GM11168 (cell line): ENCODE data around the gene CD1C.
"Not testable (repeated sequence)": the region's sequence is repeated elsewhere in the genome, so short reads cannot be mapped to it uniquely, and the experiment has no call there.

Experiments used
- in situ Hi-C: fragments of 300-500 bp; cut with MboI; formaldehyde crosslinking; loops from one replicate; pipeline ENCODE4 v1.12.0; 2022; ENCODE audit warnings: low sequenced_read_pairs; ENCODE audit not compliant: unreplicated experiment

CD1C gene

DNA sequence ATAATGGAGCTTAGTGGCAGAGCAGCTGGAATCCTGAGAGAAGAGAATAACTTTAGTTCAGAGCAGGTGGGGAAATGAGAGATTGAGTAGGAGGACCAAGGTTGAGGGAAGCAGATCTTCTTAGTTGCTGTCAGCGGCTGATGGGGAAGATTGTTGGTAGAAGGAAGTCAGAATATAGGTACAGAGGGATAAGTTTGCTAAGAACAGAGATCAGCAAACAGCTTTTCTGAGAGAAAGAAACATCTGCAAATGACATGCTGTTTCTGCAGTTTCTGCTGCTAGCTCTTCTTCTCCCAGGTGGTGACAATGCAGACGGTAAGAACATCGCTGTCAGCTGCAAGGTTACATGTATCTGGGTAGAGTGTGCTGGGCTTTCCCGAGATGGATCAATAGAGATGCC is at the start of gene CD1C:
TSS of gene CD1C (plus strand) at position 113 of the 400 bp plus-strand sequence. CDS start at position 255, 142 bp downstream.
- in situ Hi-C loops = no loop called here

DNA sequence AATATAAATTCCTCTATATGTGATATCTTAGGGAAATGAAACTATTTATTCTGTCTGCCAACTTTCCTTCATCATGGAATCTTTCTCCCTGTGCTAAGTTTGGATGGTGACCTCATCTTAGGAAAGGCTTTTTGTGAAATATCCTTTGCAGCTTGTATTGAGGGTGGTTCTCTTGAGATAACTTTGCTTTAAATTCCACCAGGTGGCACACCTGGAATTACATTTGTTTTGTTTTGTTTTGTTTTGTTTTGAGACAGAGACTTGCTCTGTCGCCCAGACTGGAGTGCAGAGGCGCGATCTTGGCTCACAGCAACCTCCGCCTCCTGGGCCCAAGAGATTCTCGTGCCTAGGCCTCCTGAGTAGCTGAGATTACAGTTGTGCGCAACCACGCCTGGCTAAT is 43.1 kb upstream of the CD1C start:
- in situ Hi-C loops = no loop called here

DNA sequence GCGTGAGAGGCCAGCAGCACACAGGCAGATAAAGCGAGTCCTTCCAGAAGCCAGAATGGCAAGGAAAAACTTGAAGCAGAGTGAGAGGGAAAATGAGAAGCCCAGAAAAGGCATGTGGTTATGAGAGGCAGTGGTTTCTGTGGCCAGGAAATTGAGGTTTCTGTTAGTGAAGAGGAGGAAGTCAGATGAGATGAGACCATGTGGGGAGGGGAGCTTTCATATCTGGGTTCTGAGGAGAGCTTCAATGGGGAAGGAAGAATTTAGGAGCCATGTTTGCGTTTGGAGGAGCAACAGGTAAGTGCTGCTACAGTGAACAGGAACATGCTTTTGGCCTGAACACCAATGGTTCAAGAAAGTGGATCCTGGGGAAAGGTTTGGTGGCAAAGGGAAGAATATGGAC is 41.6 kb upstream of the CD1C start:
- in situ Hi-C loops = no loop called here

DNA sequence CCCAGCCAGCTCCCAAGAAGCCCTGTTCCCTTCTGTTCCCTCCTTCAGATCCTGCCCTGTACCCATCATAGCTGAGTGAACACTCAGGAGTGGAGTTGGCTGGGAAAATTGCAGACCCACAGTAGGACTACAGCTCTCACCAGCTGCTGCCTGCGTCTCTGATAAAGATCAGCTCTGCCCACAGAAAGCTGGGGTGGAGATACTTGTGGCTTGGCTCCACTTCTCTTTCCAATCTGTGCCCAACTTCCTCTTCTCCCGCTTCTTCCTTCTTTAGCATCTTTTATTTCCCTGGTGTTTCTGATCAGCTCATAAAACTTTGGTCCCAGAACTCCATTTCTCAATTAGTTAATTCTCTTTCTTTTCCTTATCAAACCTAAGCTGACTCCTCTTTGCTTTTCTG is 41.0 kb upstream of the CD1C start:
- in situ Hi-C loops = no loop called here

DNA sequence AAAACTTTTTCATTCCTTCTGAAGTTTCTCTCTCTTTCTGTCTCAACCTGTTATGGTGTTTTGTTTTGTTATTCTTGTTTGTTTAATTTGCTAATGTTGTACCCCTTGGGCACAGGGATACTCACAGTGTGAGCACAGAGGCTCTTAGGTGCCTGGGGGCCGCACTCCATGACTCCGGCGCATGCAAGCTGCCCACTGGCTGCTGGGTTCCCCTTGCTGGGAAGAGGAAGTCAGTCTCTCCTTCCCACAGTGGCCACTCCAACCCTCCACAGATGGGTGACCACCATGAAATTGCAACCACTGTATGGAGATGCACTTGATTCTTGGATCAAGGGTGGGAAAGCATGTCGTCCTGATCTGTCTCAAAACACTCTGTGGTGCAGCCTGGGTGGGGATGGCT is 40.1 kb upstream of the CD1C start:
- in situ Hi-C loops = no loop called here

DNA sequence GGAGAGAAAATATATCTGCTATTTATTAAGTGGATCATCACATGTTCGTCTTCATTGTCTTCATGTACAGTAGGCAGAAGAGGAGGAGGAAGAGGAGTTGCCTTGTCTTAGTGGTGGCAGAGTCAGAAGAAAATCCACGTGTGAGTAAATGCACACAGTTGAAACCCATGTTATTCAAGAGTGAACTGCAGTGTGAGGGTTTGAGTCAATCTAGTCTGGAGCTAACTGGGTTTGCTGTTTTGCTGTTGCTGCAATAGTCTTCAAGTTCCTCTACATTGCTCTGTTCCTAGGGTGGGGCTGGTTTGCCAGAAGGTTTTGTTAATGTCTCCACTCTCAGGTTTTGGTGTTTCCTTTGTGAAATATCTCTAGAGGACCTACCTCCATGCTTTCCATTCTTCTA is 38.6 kb upstream of the CD1C start:
- in situ Hi-C loops = no loop called here

DNA sequence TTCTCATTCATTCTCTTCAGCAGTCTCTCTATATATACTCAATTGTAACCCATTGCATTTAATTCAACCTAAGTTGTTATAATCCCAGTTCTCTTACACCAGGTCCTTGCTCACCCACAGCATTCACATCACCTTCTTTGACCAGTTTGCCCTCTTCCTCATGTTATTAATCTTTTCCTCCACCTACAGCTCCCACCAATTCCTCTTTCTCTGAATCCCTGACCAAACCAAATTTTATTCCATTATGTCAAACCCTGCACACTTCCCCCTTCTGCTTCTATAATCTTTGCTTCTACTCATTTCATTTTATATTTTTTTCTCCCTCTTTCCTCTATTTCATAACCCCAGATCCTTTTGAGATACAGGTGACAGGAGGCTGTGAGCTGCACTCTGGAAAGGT is 34.1 kb upstream of the CD1C start:
- in situ Hi-C loops = no loop called here

DNA sequence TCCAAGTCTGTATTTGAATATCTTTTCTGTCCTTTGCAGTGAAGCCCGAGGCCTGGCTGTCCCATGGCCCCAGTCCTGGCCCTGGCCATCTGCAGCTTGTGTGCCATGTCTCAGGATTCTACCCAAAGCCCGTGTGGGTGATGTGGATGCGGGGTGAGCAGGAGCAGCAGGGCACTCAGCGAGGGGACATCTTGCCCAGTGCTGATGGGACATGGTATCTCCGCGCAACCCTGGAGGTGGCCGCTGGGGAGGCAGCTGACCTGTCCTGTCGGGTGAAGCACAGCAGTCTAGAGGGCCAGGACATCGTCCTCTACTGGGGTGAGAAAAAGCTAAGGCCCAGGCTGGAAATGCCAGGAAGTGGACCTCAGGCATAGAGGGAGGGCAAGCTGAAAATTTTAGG is 33.0 kb upstream of the CD1C start:
- in situ Hi-C loops = not testable (repeated sequence)

DNA sequence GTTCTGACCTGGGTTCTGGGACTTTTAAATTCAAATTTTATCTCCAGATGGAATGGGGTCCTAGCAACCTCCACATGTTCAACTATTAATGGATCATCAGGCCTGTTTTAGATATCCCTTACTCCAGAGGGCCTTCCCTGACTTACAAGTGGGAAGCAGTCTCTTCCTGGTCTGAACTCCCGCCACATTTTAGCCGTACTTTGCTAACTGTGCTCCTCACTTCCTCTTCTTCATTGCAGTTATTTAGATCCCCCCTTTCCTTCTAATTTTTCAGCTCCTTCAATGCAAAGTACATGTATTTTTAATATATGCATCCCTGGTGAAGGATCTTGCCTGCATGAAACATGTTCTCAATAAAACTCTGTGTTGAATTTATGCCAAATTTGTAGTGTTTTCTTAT is 31.8 kb upstream of the CD1C start:
- in situ Hi-C loops = no loop called here

DNA sequence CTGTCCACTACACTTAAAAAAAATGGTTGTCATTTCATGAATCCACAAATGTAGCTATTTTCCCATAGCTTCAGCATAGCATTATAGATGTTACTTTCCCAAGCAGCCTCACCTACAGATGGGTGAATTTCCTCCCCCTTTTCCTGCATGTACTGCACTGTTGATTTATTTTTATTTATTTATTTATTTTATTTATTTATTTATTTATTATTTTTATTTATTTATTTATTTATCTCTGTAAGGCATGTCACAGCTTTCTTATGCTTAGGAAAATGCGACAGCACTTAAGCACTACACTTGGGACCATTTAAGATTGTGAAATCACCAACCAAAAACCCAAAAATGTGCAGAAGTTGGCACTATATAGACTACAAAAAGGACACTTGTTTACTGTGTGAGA is 30.6 kb upstream of the CD1C start:
- in situ Hi-C loops = no loop called here

DNA sequence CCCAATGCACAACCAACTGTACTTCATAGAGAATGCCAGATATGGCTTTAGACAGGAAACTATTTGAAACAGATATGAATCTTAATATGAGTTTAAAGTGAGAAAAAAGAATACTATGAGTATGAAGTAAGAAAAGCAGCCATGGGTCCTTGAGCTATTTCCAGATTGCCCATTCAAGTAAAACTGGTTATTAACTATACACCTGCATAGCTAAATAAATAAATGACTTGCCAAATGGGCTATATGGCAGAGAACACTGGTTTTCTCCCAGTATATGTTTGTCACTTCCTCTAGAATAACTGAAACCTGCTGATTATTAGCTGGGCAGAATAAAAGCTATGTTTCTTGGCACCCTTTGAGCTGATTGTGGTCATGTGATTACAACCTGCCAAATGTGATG is 17.0 kb upstream of the CD1C start:
- in situ Hi-C loops = no loop called here

DNA sequence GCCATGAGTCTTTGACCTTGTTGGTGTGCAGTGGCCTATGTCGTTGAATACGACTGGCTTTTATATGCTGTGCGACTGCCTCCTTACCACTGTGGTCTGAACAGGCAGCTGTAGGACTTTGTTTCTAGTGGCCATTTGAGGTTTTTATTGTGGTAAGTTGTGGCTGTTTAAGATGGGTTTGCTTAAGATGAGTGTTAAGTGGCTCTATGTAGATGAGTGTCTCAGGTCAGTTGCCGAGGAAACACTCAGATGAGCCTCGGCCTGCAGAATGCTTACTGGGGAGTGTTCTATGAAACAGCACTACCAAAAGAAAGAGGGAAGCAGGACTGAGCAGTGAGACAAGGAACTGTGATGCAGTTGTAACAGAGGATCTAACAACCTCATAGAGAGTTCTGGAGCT is 14.9 kb upstream of the CD1C start:
- in situ Hi-C loops = no loop called here

DNA sequence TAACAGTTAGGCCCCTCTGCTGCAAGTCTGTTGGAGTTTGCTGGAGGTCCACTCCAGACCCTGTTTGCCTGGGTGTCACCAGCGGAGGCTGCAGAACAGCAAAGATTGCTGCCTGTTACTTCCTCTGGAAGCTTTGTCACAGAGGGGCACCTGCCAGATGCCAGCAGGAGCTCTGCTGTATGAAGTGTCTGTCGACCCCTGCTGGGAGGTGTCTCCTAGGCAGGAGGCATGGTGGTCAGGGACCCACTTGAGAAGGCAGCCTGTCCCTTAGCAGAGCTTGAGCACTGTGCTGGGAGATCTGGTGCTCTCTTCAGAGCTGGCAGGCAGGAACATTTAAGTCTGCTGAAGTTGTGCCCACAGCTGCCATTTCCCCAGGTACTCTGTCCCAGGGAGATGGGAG is 7.3 kb upstream of the CD1C start:
- in situ Hi-C loops = not testable (repeated sequence)

DNA sequence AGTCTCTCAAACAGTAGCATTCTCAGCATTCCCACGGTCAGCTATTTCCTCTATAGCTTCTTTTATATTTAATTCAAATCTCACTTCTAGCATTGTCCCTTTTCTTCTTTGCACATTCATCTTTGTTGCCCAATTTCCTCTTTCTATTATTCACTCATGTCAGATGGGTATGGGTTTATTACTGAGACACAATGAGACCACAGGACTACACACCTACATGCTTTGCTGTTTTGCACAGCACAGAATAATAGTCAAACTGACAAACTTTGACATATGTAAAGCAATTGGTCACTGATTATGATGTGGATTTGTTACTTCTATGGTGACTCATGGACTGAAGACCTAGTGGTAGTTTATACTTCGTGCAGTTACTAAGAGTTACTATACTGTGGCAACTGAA is 5.8 kb upstream of the CD1C start:
- in situ Hi-C loops = no loop called here

DNA sequence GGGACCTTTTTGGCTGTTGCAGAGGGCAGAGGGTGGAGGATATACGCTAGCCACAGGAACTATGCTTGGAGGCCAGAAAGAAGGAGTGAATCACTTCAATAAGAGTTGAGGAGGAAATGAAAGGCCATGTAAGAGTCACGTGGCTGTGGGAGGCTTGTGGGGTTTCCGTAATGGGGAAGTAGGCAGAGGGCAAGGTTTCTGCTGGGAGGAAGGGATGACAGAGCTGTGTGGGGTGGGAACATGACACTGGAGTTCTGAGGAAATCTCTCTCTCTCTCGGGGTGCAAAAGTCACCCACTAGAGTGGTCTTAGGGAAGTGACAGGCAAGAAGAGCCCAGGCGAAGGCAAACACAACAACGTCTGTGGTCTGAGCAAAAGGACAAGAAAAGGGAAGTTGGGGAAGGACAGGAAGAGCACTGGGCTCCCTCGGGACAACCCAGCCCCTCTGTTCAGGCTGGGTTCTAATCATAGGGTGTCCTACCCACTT is 3.9 kb upstream of the CD1C start:
- in situ Hi-C loops = no loop called here

DNA sequence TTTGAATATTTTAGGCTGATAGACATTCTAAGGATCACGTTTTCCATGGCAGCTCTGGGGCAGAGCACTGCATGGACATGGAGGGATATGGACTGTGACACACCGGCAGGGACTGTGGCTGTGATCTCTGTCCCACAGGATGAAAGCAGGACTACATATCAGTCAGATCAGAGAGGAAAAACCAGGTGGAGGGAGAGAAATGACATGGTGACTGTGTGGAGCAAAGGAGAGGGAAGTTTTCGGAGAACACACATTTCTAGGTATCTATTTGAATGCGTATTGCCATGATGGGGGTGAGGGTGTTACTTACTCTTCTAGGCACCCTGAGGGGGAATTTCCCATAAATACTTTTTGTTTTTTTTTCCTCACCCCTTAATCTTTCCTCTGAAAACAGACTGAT is 3.2 kb upstream of the CD1C start:
- in situ Hi-C loops = no loop called here

DNA sequence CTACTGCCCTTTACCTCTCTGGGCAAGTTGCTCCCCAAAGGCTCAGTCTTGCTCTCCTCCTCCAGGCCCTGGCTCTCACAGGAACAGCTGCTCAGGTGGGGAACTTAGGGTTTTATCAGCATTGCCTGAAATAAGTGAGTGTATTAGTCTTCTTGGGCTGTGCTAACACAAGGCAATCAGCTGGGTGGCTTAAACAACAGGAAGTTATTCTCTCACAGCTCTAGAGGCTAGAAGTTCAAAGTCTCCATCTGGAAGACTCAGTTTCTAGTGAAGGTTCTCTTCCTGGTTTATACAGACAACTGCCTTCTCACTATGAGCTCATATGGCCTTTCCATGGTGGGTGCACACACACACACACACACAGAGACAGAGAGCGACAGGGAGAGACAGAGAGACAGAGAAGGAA is 2.8 kb upstream of the CD1C start:
- in situ Hi-C loops = no loop called here

DNA sequence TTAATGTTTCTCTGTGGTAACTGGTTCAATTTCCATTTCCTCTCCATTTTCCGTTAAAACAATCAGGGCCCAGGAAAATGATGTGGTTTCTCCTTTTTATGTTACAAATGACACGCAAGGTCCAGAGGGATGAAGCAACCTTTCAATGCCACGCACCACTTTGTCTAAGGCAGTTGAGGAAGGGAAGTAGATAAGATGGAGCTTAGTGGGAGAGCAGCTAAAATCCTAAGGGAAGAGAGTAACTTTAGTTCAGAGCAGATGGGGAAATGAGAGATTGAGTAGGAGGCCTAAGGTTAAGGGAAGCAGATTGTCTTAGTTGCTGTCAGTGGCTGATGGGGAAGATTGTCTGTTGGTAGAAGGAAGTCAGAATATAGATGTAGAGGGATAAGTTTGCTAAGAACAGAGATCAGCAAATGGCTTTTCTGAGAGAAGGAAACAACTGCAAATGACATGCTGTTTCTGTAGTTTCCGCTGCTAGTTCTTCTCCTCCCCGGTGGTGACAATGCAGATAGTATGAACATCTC is 660 bp downstream of the CD1C start:
- in situ Hi-C loops = no loop called here

DNA sequence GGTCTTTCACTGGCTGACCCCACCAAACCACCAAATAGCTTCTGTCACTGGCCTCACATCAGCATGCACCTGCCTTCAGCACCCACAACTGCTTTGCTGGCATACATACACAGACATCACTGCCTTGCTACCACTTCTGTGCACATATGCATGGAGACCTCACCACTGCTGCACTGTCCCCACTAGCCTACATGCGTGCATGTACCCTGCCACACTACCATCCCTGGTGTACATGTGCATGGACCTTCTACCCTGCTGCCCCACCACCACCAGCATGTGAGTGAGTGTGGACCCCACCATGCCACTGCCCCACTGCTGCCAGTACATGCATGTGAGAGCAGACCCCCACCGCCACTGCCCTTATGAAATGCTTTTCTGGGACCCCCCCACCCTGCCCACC is 6.1 kb downstream of the CD1C start:
- in situ Hi-C loops = no loop called here

DNA sequence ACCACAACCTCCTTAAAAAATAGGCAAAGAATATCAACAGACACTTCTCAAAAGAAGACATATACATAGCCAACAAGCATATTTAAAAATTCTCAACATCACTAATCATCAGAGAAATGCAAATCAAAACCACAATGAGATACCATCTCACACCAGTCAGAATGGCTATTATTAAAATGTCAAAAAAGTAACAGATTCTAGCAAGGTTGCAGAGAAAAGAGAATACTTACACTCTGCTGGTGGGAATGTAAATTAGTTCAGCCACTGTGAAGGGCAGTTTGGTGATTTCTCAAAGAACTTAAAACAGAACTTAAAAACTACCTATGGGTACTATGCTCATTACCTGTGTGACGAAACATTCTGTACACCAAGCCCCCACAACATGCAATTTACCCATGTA is 20.9 kb downstream of the CD1C start:
- in situ Hi-C loops = no loop called here

DNA sequence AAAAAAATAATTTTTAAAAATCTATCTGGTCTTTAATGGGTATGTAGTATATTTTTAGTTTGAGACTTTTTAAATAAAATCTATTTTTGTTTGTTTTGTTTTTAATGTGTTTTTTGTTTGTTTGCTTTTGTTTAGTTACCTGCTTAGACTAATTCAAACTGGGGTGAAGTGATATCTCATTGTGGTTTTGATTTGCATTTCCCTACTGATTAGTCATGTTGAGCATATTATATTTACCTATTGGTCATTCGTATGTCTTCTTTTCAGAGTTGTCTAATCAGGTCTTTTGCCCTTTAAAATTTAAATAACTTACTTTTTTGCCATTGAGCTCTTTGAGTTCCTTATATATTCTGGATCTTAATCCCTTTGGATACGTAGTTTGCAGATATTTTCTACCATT is 21.3 kb downstream of the CD1C start:
- in situ Hi-C loops = no loop called here

DNA sequence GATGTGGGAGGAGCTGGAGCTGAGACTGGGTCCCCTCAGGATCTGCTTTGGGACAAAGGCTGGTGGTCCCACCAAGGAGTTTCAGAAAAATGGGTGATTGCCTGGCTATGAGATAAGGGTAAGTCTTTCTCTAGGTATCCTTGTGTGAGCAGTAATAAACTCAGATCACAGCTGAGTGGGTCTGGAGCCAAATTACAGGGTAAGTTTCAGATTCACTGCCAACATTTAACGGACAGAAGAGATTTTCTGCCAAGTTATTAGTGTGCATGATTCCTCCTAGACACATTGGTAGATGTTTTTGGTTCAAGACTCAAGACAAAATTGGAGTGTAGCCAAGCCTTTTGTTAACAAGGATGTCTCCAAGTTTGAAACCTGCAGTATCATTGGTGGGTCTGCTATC is 34.1 kb downstream of the CD1C start:
- in situ Hi-C loops = no loop called here

DNA sequence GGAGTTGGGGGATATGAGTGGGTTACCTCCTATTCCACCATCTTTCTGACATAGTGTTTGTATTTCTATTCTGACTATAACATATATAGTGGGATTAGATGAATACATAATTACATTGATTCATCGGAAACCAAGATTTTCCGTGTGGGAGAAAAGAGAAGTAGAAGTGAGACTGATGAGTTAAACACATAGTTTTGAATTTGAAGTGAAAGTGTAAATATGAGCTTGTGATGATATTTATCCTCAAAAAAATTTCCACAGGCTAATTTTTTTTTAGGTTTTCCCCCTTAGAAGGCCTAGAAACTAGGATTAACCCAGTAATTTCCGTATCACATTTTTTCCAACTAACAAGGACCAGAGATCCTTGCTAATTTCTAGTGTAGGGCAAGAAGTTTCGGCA is 34.7 kb downstream of the CD1C start:
- in situ Hi-C loops = no loop called here
